ENCODE data around the gene TUBB. TPM values are rescaled to one million over a fixed set of nuclear protein-coding genes. Genes with fewer than 3 reads are reported as not detected.

TUBB gene
- total and polyA plus RNA-seq, 9 of the 15 experiments (the other 6 are each of a cell fraction or from before 2014, with no cell fraction given), result 971 to 2,870 (median 1,478) TPM

- TF ChIP-seq ASH1L (IDR thresholded peaks at IDR 0.05; ENCODE audit: borderline replicate concordance, low read depth, partially characterized antibody) (no peak), ZNF24 (IDR thresholded peaks at IDR 0.05) (no peak), ZNF395 (CRISPR knock-in tag; IDR thresholded peaks at IDR 0.05) (no peak), ZBTB40 (IDR thresholded peaks at IDR 0.05) (peak; percentile 30; the same call in 1 of the 2 replicates), ZBTB40 (CRISPR knock-in tag; IDR thresholded peaks at IDR 0.05) (no peak), NFXL1 (CRISPR knock-in tag; IDR thresholded peaks at IDR 0.05) (no peak), IFI16 (CRISPR knock-in tag; IDR thresholded peaks at IDR 0.05) (no peak), ETV5 (CRISPR knock-in tag; IDR thresholded peaks at IDR 0.05; ENCODE audit: low read depth) (no peak; the same call in 1 of the 2 replicates), UBTF (IDR thresholded peaks at IDR 0.05; ENCODE audit: borderline replicate concordance in 1 of 2, low read depth in 2 of 2, low read length in 2 of 2) (no peak), SMC3 (conservative IDR thresholded peaks at IDR 0.05; ENCODE audit: insufficient read depth, low read depth, low read length) (peak; percentile 41; the same call in 1 of the 2 replicates), ZNF277 (CRISPR knock-in tag; IDR thresholded peaks at IDR 0.05; ENCODE audit: borderline replicate concordance) (no peak)
These were observed at the start of gene TUBB (continued) for GRCh38 chr6:30719791-30720737.

Data from K562 (cell line).